Skeletal muscle satellite cell (primary cell): ENCODE results near the gene ASPG.

Experiments
- H3K27me3 ChIP-seq: 2 replicates; pipeline ENCODE4 v1.7.0; 2013; ENCODE audit warnings: low read length; ENCODE audit not compliant: control insufficient read depth, insufficient read depth
- H3K36me3 ChIP-seq: 2 replicates; pipeline ENCODE4 v1.7.0; 2013; ENCODE audit warnings: mild to moderate bottlenecking, control low read depth, low read length; ENCODE audit not compliant: insufficient read depth
- H3K4me1 ChIP-seq: 2 replicates; pipeline ENCODE4 v1.7.0; 2013; ENCODE audit warnings: low read length; ENCODE audit not compliant: control insufficient read depth, insufficient read depth
- H3K4me2 ChIP-seq: 2 replicates; pipeline ENCODE4 v1.7.0; 2013; ENCODE audit warnings: mild to moderate bottlenecking, low read length
- H3K4me3 ChIP-seq: 2 replicates; pipeline ENCODE4 v1.7.0; 2013; ENCODE audit warnings: low read length
- H3K9ac ChIP-seq: 2 replicates; pipeline ENCODE4 v1.7.0; 2013; ENCODE audit warnings: mild to moderate bottlenecking, low read depth, low read length, moderate library complexity
- H3K9me3 ChIP-seq: replicated peaks from 2 replicates; pipeline ENCODE4 v1.7.0; 2013; ENCODE audit warnings: mild to moderate bottlenecking, control low read depth, low read length
- small RNA-seq: library from RNA; depleted of rRNA; stranded (forward); fragments of <200 nt; gene quantifications from one replicate; pipeline ENCODE3, GENCODE V24; 2012

The ASPG gene

GRCh38 chr14:104158827-104159798 lies 73.6 kb downstream of the ASPG start:
- H3K4me2 ChIP-seq: no peak overlapping the region
- no peak overlapping the region for H3K4me3 ChIP-seq
- no peaks in the 10 kb centered on the region for H3K4me1 ChIP-seq
- H3K27me3 ChIP-seq: no peaks in the 10 kb centered on the region
- H3K9ac ChIP-seq: no peak overlapping the region
- no peaks in the 10 kb centered on the region for H3K9me3 ChIP-seq
- H3K36me3 ChIP-seq: no peaks in the 10 kb centered on the region

- Histone ChIP-seq H3K4me1 (no peaks in the 10 kb centered on the region), H3K36me3 (no peaks in the 10 kb centered on the region), H3K4me3 (no peak overlapping the region), H3K27me3 (no peaks in the 10 kb centered on the region), H3K9me3 (no peaks in the 10 kb centered on the region), H3K9ac (no peak overlapping the region), H3K4me2 (no peak overlapping the region)
These were observed 74.5 kb downstream of the ASPG start for GRCh38 chr14:104159990-104160389.

- H3K27me3 ChIP-seq: no peaks in the 10 kb centered on the region
- H3K4me1 ChIP-seq: no peaks in the 10 kb centered on the region
- no peaks in the 10 kb centered on the region for H3K9me3 ChIP-seq
- no peaks in the 10 kb centered on the region for H3K36me3 ChIP-seq
- no peak overlapping the region for H3K9ac ChIP-seq
- H3K4me2 ChIP-seq: no peak overlapping the region
- H3K4me3 ChIP-seq: no peak overlapping the region
These were observed 76.3 kb downstream of the ASPG start for GRCh38 chr14:104161602-104162367.

GRCh38 chr14:104162495-104162894 lies 77.0 kb downstream of the ASPG start:
- H3K36me3 ChIP-seq: no peaks in the 10 kb centered on the region
- H3K9me3 ChIP-seq: no peaks in the 10 kb centered on the region
- H3K27me3 ChIP-seq: no peaks in the 10 kb centered on the region
- H3K4me2 ChIP-seq: no peak overlapping the region
- H3K4me3 ChIP-seq: no peak overlapping the region
- H3K4me1 ChIP-seq: no peaks in the 10 kb centered on the region
- no peak overlapping the region for H3K9ac ChIP-seq

- H3K9me3 ChIP-seq: no peaks in the 10 kb centered on the region
- no peaks in the 10 kb centered on the region for H3K27me3 ChIP-seq
- no peaks in the 10 kb centered on the region for H3K36me3 ChIP-seq
- H3K4me3 ChIP-seq: no peak overlapping the region
- no peak overlapping the region for H3K4me2 ChIP-seq
- H3K4me1 ChIP-seq: no peaks in the 10 kb centered on the region
- no peak overlapping the region for H3K9ac ChIP-seq
These were observed 78.0 kb downstream of the ASPG start for GRCh38 chr14:104163541-104163940.

- no peaks in the 10 kb centered on the region for H3K4me1 ChIP-seq
- H3K9me3 ChIP-seq: no peaks in the 10 kb centered on the region
- H3K9ac ChIP-seq: no peak overlapping the region
- no peak overlapping the region for H3K4me3 ChIP-seq
- H3K36me3 ChIP-seq: no peaks in the 10 kb centered on the region
- no peaks in the 10 kb centered on the region for H3K27me3 ChIP-seq
- no peak overlapping the region for H3K4me2 ChIP-seq
These were observed 78.5 kb downstream of the ASPG start for GRCh38 chr14:104164041-104164440.

GRCh38 chr14:104164512-104164911 lies 79.0 kb downstream of the ASPG start:
- Histone ChIP-seq H3K4me3 (no peak overlapping the region), H3K4me2 (no peak overlapping the region), H3K27me3 (no peaks in the 10 kb centered on the region), H3K9ac (no peak overlapping the region), H3K9me3 (no peaks in the 10 kb centered on the region), H3K4me1 (no peaks in the 10 kb centered on the region), H3K36me3 (no peaks in the 10 kb centered on the region)

Small RNAs within 50 kb of the gene (small RNA-seq; reads per million reads assigned to genes)
- gene MIR203A: 4.1 reads per million, percentile 83 among the genes with 10 or more reads in this experiment
